Measurements from ENCODE around the gene MAD1L1.

The MAD1L1 gene

DNA sequence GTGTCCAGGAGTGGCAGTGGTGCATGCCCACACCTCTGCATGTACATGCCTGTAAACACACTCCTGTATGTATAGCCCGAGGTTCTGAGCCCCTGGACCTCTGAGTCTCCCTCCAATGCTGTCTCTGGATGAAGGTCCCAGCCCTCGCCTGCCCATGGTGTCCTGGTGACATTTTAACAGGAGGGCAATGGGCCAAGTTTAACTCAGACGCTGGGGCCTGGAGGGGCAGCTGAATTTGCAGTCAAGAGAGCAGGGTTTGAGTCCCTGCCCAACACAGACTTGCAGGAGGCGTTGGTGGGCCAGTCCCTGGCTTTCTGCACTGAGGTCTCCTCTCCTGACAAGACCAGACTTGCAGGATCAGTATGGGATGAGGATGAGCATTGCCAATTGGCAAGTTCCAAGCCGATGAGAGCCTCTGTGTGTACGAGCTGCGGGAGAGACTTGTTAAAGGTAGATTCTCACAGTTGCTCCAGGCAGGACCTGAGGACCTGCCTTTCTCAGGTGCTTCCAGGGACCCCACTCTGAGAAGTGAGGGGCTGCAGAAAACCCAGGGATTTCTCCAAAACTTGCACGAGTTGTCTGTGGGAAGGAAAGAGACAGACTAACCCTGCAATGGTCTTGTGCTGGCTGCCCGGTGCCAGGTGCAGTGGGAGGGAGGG lies 420.8 kb downstream of the MAD1L1 start:
- Histone ChIP-seq H3K27ac (no peak overlapping the region), H2AFZ (ENCODE audit: low read depth) (no peak overlapping the region), H4K20me1 (ENCODE audit: insufficient read depth) (no peaks in the 10 kb centered on the region), H3K79me2 (ENCODE audit: insufficient read depth, low read depth) (no peaks in the 10 kb centered on the region), H3K9ac (no peak overlapping the region), H3K4me1 (ENCODE audit: low read depth, poor library complexity, severe bottlenecking) (no peaks in the 10 kb centered on the region), H3K4me3 (IDR thresholded peaks at IDR 0.05; ENCODE audit: insufficient read depth, low read depth, low read length) (no peak overlapping the region), H3K27me3 (ENCODE audit: insufficient read depth, low read depth) (no peaks in the 10 kb centered on the region), H3K4me2 (no peak overlapping the region), H3K36me3 (ENCODE audit: insufficient read depth) (no peaks in the 10 kb centered on the region)
- TF ChIP-seq, protein P1, sequence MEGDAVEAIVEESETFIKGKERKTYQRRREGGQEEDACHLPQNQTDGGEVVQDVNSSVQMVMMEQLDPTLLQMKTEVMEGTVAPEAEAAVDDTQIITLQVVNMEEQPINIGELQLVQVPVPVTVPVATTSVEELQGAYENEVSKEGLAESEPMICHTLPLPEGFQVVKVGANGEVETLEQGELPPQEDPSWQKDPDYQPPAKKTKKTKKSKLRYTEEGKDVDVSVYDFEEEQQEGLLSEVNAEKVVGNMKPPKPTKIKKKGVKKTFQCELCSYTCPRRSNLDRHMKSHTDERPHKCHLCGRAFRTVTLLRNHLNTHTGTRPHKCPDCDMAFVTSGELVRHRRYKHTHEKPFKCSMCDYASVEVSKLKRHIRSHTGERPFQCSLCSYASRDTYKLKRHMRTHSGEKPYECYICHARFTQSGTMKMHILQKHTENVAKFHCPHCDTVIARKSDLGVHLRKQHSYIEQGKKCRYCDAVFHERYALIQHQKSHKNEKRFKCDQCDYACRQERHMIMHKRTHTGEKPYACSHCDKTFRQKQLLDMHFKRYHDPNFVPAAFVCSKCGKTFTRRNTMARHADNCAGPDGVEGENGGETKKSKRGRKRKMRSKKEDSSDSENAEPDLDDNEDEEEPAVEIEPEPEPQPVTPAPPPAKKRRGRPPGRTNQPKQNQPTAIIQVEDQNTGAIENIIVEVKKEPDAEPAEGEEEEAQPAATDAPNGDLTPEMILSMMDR (conservative IDR thresholded peaks at IDR 0.05; ENCODE audit: low read depth, low read length): no peak

DNA sequence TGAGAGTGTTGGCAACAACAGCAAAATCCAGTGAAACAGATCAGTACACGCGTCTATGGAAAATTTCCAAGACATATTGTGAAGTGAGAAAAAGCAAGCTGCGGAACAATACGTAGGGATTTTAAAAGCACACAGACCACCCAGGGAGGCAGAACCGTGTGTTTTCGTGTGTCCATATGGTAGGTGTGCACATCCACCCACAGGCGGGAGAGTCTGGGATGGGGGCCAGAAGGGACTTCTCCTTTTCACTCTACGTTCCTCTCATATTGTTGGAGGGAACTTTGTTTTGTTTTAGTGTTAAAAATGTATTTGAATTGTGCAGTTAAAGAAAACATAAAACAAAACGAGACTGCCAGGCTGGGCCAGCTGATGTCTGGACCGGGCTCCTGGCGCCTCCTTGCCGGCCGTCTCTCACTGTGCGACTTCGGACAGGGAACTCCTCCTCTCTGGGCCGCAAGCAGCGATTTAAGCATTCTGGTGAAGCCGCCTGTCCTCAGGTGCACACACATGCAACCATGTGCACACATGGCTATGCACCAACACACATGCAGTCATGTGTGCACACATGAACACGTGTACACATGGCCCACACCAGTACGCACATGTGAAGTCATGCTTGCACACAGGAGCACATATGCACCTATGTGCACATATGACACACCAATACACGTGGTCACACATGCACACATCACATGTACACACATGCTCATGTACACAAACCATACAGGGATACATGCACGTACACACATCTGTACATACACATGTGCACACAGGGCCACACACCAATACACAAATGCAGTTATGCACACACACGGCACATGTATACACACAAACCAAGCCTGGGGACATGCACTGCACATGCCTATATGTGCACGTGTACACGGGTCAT lies 421.5 kb downstream of the MAD1L1 start:
- TF ChIP-seq, protein P1 (conservative IDR thresholded peaks at IDR 0.05; ENCODE audit: low read depth, low read length): no peak
- no peaks in the 10 kb centered on the region for H3K27me3 ChIP-seq (ENCODE audit: insufficient read depth, low read depth)
- H3K4me1 ChIP-seq (ENCODE audit: low read depth, poor library complexity, severe bottlenecking): no peaks in the 10 kb centered on the region
- H3K27ac ChIP-seq: no peak overlapping the region
- H3K36me3 ChIP-seq (ENCODE audit: insufficient read depth): no peaks in the 10 kb centered on the region
- no peak overlapping the region for H3K4me2 ChIP-seq
- H3K79me2 ChIP-seq (ENCODE audit: insufficient read depth, low read depth): no peaks in the 10 kb centered on the region
- H4K20me1 ChIP-seq (ENCODE audit: insufficient read depth): no peaks in the 10 kb centered on the region
- H3K9ac ChIP-seq: no peak overlapping the region
- no peak overlapping the region for H3K4me3 ChIP-seq (IDR thresholded peaks at IDR 0.05; ENCODE audit: insufficient read depth, low read depth, low read length)
- H2AFZ ChIP-seq (ENCODE audit: low read depth): no peak overlapping the region

DNA sequence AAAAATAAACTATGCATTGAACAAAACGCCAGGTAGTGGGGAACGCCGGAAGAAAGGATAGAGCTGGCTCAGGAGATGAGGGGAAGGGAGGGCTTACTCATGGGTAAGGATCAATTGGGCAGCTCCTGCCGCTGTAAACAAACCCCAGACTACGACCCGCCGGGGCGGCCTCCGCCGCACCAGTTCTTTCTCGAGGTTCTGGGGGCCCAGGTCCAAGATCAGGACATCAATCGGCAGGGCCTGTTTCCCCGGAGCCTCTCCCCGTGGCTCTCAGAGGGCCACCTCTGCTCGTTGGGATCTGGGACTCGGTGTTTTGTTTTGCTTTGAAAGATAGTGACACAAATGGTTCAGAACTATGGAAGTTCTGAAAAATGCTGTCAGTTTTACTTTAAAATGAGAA lies 422.2 kb downstream of the MAD1L1 start:
- Histone ChIP-seq H3K4me2 (no peak overlapping the region), H3K4me1 (ENCODE audit: low read depth, poor library complexity, severe bottlenecking) (no peaks in the 10 kb centered on the region), H3K27me3 (ENCODE audit: insufficient read depth, low read depth) (no peaks in the 10 kb centered on the region), H3K36me3 (ENCODE audit: insufficient read depth) (no peaks in the 10 kb centered on the region), H3K79me2 (ENCODE audit: insufficient read depth, low read depth) (no peaks in the 10 kb centered on the region), H2AFZ (ENCODE audit: low read depth) (no peak overlapping the region), H4K20me1 (ENCODE audit: insufficient read depth) (no peaks in the 10 kb centered on the region), H3K27ac (no peak overlapping the region), H3K9ac (no peak overlapping the region), H3K4me3 (IDR thresholded peaks at IDR 0.05; ENCODE audit: insufficient read depth, low read depth, low read length) (no peak overlapping the region)
- TF ChIP-seq, protein P1 (conservative IDR thresholded peaks at IDR 0.05; ENCODE audit: low read depth, low read length): no peak

DNA sequence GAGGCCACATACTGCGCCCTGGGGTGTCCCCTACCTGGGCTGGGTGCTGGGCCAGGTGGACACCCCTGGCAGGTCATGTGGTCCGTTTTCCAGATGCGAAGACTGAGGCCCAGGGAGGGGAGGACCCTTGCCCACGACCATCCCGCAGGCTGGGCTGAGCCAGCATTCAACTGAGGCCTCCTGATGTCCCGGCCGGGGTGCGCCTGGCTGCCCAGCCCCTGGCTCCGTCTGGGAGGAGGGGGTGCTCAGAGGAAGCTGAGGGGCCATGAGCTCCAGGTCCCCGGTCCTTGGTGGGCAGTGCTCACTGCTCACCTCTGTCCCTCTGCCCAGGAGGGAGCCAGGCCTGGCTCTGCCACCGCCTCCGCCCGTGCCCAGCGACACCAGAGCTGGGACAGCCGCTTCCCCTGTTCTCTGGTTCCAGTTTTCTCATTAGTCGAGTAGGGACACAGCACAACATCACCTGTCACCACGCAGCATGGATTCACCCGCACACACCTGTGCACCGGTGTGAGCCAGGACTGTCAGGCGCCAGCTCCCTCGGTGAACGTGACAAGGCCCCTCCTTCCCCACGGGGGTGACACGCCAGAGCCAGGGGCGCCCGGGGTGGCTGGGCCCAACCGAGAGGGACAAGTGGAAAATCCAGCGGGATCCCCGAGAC lies 423.0 kb downstream of the MAD1L1 start:
- no peaks in the 10 kb centered on the region for H4K20me1 ChIP-seq (ENCODE audit: insufficient read depth)

More for the DNA sequence above, 423.0 kb downstream of the MAD1L1 start:
- H2AFZ ChIP-seq (ENCODE audit: low read depth): no peak overlapping the region
- H3K27ac ChIP-seq: no peak overlapping the region
- no peak overlapping the region for H3K9ac ChIP-seq
- TF ChIP-seq, protein P1 (conservative IDR thresholded peaks at IDR 0.05; ENCODE audit: low read depth, low read length): no peak
- no peaks in the 10 kb centered on the region for H3K27me3 ChIP-seq (ENCODE audit: insufficient read depth, low read depth)
- H3K4me2 ChIP-seq: no peak overlapping the region
- no peak overlapping the region for H3K4me3 ChIP-seq (IDR thresholded peaks at IDR 0.05; ENCODE audit: insufficient read depth, low read depth, low read length)
- H3K79me2 ChIP-seq (ENCODE audit: insufficient read depth, low read depth): no peaks in the 10 kb centered on the region
- no peaks in the 10 kb centered on the region for H3K36me3 ChIP-seq (ENCODE audit: insufficient read depth)
- H3K4me1 ChIP-seq (ENCODE audit: low read depth, poor library complexity, severe bottlenecking): no peaks in the 10 kb centered on the region
